ENCODE measurements around the gene CLDN4.

Gene CLDN4

GRCh38 chr7:73880755-73881328, 50.0 kb downstream of the CLDN4 start:
- DNase-seq (ENCODE audit: insufficient read length, low spot score) (no peak), FAIRE-seq (no peak)
- no peak for TF ChIP-seq CTCF (IDR thresholded peaks at IDR 0.05; ENCODE audit: insufficient read depth, missing control alignments)

GRCh38 chr7:73881352-73882046, 50.7 kb downstream of the CLDN4 start:
- FAIRE-seq = no peak
- no peak for DNase-seq (ENCODE audit: insufficient read length, low spot score)
- no peak for TF ChIP-seq CTCF (IDR thresholded peaks at IDR 0.05; ENCODE audit: insufficient read depth, missing control alignments)

GRCh38 chr7:73882047-73882402, 51.2 kb downstream of the CLDN4 start:
- FAIRE-seq = no peak
- no peak for DNase-seq (ENCODE audit: insufficient read length, low spot score)

More at GRCh38 chr7:73882047-73882402, 51.2 kb downstream of the CLDN4 start:
- TF ChIP-seq CTCF (IDR thresholded peaks at IDR 0.05; ENCODE audit: insufficient read depth, missing control alignments) = no peak

All from D721Med (cell line).